Astrocyte (in vitro differentiated cells and primary cell): ENCODE results near the gene TIAM2.

Experiments used
- CTCF ChIP-seq: IDR thresholded peaks from 2 replicates; pipeline ENCODE4 v1.5.1; 2011; ENCODE audit warnings: low read depth, mild to moderate bottlenecking, inconsistent platforms, low read length, moderate library complexity; ENCODE audit not compliant: insufficient read depth
- EZH2 ChIP-seq: IDR thresholded peaks from 2 replicates; pipeline ENCODE4 v1.6.1; 2012; ENCODE audit warnings: mild to moderate bottlenecking, low read length, inconsistent platforms; ENCODE audit not compliant: insufficient read depth

- TF ChIP-seq CTCF (no peak), EZH2 (no peak)
Observed at GRCh38 chr6:155141002-155141401, 145.9 kb downstream of the TIAM2 start.
